Ovary (tissue), 9 donors: Measurements from ENCODE around the gene TBXAS1. TPM values are rescaled to one million over a fixed set of nuclear protein-coding genes. Genes with fewer than 3 reads are reported as not detected.
"Not testable (repeated sequence)": the region's sequence is repeated elsewhere in the genome, so short reads cannot be mapped to it uniquely, and the experiment has no call there.

Experiments used
- DNase-seq, 5 donors: peaks; one replicate each; pipeline ENCODE4 v3.0.0-alpha.2; 2019 to 2020
- H3K27ac ChIP-seq, 2 donors: fragments of 200-600 bp; one replicate each; pipeline versions ENCODE4 v1.5.1 to v1.8.0; 2019 to 2022
- H3K27me3 ChIP-seq: fragments of 200-600 bp; one replicate; pipeline ENCODE4 v1.8.0; 2022
- H3K36me3 ChIP-seq: fragments of 200-600 bp; sonication (generic); one replicate; pipeline ENCODE4 v1.5.1; 2019
- H3K4me1 ChIP-seq: one replicate; pipeline ENCODE4 v1.8.1; 2013; ENCODE audit warnings: mild to moderate bottlenecking, moderate library complexity; ENCODE audit not compliant: insufficient read depth
- H3K4me3 ChIP-seq: fragments of 200-600 bp; sonication (generic); one replicate; pipeline ENCODE4 v1.5.1; 2017
- H3K9me3 ChIP-seq, 2 donors: fragments of 200-600 bp in 1 of 2; sonication (generic) in 1 of 2; one replicate each; pipeline versions ENCODE4 v1.5.1 to v1.8.1; 2013 to 2019; ENCODE audit warnings: mild to moderate bottlenecking in 1 of 2, moderate library complexity in 1 of 2
- EP300 ChIP-seq: sonication (generic); formaldehyde crosslinking; IDR thresholded peaks from one replicate; pipeline ENCODE4 v1.6.1; 2017; ENCODE audit warnings: antibody characterized with exemption
- POLR2A ChIP-seq: fragments of 450-650 bp; IDR thresholded peaks from one replicate; pipeline ENCODE4 v1.6.1; 2017; ENCODE audit warnings: antibody characterized with exemption, mild to moderate bottlenecking, moderate library complexity
- WGBS, 3 donors: extraction: QIAGEN DNeasy Blood & Tissue Kit in 1 of 3; methylation state at CpG; one replicate each; pipeline versions ENCODE4 v1.1.5 to v1.1.7; 2013 to 2017; 5-methylcytosine and 5-hydroxymethylcytosine counted together
- intact Hi-C, 4 donors: fragments of 100-400 bp; cut with DNase I; formaldehyde crosslinking; loops; one replicate each; pipeline versions ENCODE4 v1.11.0 to v1.15.1; 2022 to 2023
- polyA plus RNA-seq, 2 donors: library from polyadenylated mRNA; stranded (reverse); fragments of 200-250 nt in 1 of 2; fragments of 350-450 nt in 1 of 2; fragmentation: Illumina TruSeq in 1 of 2; extraction: RNeasy Lipid Tissue Mini Kit (QIAGEN cat#74804) in 1 of 2; gene quantifications; one replicate each; pipeline ENCODE4 v1.2.3, GENCODE V29; 2013 to 2014
- total RNA-seq, 7 donors: library from RNA; depleted of rRNA in 2 of 7; stranded (reverse); fragments of >200 nt in 2 of 7; fragmentation: NEBNext Ultra II Directional in 3 of 7; extraction: Animal tissue kit (Norgen Biotek cat#: 25700) in 3 of 7; gene quantifications; one replicate each; pipeline versions ENCODE4 v1.1.0 to v1.2.4, GENCODE V29; 2016 to 2023
- TF ChIP-seq, protein P1 (sequence below), 3 donors: fragments of 450-650 bp in 2 of 3; fragments of 200-600 bp in 1 of 3; IDR thresholded peaks; one replicate each; pipeline versions ENCODE4 v1.5.1 to v1.8.0; 2016 to 2022; ENCODE audit warnings: antibody characterized with exemption in 3 of 3, mild to moderate bottlenecking in 1 of 3
- donor health status: DM: no; HTN: no; CAD: no; lungs with moderate emphysema.
- donor health status: DM: no; HTN: no; CAD: no.
- donor health status: Bipolar disorder and iron deficiency.
- donor health status: DM: yes; HTN: yes; CAD: no.
- donor health status: DM: no; HTN: no; CAD: no.
- donor health status: DM: yes; HTN: yes; CAD: no.

The TBXAS1 gene
- total and polyA plus RNA-seq, 9 donors: 3.1 to 16.8 (median 9.0) TPM

GRCh38 chr7:139830782-139831501, 1.9 kb downstream of the TBXAS1 start:
- intact Hi-C loops: no loop called here
- H3K36me3 ChIP-seq: no peaks in the 10 kb centered on the region
- TF ChIP-seq, protein P1, sequence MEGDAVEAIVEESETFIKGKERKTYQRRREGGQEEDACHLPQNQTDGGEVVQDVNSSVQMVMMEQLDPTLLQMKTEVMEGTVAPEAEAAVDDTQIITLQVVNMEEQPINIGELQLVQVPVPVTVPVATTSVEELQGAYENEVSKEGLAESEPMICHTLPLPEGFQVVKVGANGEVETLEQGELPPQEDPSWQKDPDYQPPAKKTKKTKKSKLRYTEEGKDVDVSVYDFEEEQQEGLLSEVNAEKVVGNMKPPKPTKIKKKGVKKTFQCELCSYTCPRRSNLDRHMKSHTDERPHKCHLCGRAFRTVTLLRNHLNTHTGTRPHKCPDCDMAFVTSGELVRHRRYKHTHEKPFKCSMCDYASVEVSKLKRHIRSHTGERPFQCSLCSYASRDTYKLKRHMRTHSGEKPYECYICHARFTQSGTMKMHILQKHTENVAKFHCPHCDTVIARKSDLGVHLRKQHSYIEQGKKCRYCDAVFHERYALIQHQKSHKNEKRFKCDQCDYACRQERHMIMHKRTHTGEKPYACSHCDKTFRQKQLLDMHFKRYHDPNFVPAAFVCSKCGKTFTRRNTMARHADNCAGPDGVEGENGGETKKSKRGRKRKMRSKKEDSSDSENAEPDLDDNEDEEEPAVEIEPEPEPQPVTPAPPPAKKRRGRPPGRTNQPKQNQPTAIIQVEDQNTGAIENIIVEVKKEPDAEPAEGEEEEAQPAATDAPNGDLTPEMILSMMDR (IDR thresholded peaks at IDR 0.05): no peak
- no peak for TF ChIP-seq POLR2A
- no peak for TF ChIP-seq EP300
- H3K27ac ChIP-seq: no peak overlapping the region
- no peaks in the 10 kb centered on the region for H3K9me3 ChIP-seq
- H3K4me3 ChIP-seq: no peak overlapping the region
- no peak for DNase-seq
- WGBS, 3 donors: 88 to 92% (median 89%) methylated on average over 3 of the region's 3 CpGs
- H3K27me3 ChIP-seq: no peaks in the 10 kb centered on the region
- peaks cover 3% of the 10 kb centered on the region for H3K4me1 ChIP-seq

- intact Hi-C loops, H3K36me3 ChIP-seq, DNase-seq, H3K4me1 ChIP-seq, H3K9me3 ChIP-seq, H3K27ac ChIP-seq, H3K4me3 ChIP-seq, H3K27me3 ChIP-seq: not testable (repeated sequence)
- WGBS, 3 donors: 76 to 92% (median 81%) methylated on average over 1 of the region's 1 CpG
These were observed 6.8 kb downstream of the TBXAS1 start for GRCh38 chr7:139835848-139836247.

DNA sequence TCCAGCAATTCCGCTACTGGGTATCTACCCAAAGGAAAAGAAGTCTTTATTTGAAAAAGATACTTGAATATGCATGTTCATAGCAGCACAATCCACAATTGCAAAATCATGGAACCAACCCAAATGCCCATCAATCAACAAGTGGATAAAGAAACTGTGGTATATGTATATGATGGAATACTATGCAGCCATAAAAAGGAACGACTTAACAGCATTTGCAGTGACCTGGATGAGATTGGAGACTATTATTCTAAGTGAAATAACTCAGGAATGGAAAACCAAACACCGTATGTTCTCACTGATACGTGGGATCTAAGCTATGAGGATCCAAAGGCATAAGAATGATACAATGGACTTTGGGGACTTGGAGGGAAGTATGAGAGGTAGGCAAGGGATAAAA, 8.2 kb downstream of the TBXAS1 start:
- H3K27ac ChIP-seq, intact Hi-C loops, H3K4me1 ChIP-seq, DNase-seq, H3K9me3 ChIP-seq, H3K4me3 ChIP-seq, H3K36me3 ChIP-seq, H3K27me3 ChIP-seq: not testable (repeated sequence)
- WGBS, 3 donors: 87 to 93% (median 89%) methylated on average over 4 of the region's 4 CpGs

DNA sequence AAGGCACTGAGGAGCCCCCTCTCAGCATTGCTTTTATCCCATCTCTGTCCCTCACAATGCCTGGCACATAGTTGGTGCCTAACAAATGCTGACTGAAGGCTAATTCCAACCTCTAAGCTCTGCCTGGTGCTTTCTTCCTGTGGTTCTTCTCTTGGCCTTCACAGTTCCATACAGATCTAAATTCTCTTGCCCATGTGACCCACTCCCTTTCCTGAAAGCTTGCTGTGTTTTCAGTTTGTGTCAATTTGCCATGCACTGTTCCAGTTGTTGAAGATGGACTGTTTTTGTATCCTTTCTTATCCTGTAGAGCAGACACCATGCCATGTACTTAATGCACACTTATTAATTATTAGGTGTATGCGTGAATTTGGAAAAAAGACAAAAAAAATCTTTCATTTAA, 9.2 kb downstream of the TBXAS1 start:
- TF ChIP-seq EP300: no peak
- TF ChIP-seq, protein P1 (IDR thresholded peaks at IDR 0.05): no peak
- TF ChIP-seq POLR2A: no peak
- DNase-seq: no peak
- no peaks in the 10 kb centered on the region for H3K9me3 ChIP-seq
- no peaks in the 10 kb centered on the region for H3K27me3 ChIP-seq
- 82 to 89% (median 83%) methylated on average over 1 of the region's 1 CpG for WGBS, 3 donors
- H3K4me1 ChIP-seq: no peaks in the 10 kb centered on the region
- no peaks in the 10 kb centered on the region for H3K36me3 ChIP-seq
- intact Hi-C loops: no loop called here
- H3K4me3 ChIP-seq: no peak overlapping the region
- no peak overlapping the region for H3K27ac ChIP-seq

DNA sequence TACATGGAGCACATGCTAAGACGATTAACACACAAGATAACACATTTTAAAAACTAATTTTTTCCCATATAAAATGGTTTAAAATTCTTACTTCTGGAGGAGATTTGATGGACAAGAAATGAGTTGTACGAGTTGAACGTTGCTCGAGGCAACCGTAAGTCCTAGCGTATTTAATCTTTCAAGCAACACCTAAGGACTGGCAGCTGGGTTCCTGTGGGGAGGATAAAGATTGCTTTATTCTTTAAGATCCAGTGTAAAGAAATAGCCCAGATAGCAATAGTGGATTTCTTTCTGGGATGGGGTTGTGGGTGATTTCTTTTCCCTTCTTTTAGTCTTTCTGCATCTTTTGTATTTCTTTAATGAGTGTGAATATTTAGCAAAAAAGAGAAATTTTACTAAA, 9.8 kb downstream of the TBXAS1 start:
- no peak for DNase-seq
- Histone ChIP-seq H3K9me3 (no peaks in the 10 kb centered on the region), H3K27me3 (no peaks in the 10 kb centered on the region), H3K4me3 (no peak overlapping the region), H3K27ac (no peak overlapping the region), H3K4me1 (no peaks in the 10 kb centered on the region), H3K36me3 (no peaks in the 10 kb centered on the region)
- intact Hi-C loops: no loop called here
- no peak for TF ChIP-seq EP300
- 83 to 86% (median 84%) methylated on average over 6 of the region's 6 CpGs for WGBS, 3 donors

- whole genome bisulfite sequencing, 3 donors: 89 to 96% (median 94%) methylated on average over 13 of the region's 13 CpGs
- H3K27me3 ChIP-seq: no peaks in the 10 kb centered on the region
- DNase-seq: no peak
- no peaks in the 10 kb centered on the region for H3K36me3 ChIP-seq
- H3K27ac ChIP-seq: no peak overlapping the region
- TF ChIP-seq POLR2A (no peak), EP300 (no peak)
- TF ChIP-seq, protein P1 (IDR thresholded peaks at IDR 0.05): no peak
- no peaks in the 10 kb centered on the region for H3K9me3 ChIP-seq
- intact Hi-C loops: no loop called here
- no peak overlapping the region for H3K4me3 ChIP-seq
- H3K4me1 ChIP-seq: no peaks in the 10 kb centered on the region
These were observed 11.7 kb downstream of the TBXAS1 start for GRCh38 chr7:139840776-139841175.
